ENCODE data around the gene RAB14.

Gene RAB14

DNA sequence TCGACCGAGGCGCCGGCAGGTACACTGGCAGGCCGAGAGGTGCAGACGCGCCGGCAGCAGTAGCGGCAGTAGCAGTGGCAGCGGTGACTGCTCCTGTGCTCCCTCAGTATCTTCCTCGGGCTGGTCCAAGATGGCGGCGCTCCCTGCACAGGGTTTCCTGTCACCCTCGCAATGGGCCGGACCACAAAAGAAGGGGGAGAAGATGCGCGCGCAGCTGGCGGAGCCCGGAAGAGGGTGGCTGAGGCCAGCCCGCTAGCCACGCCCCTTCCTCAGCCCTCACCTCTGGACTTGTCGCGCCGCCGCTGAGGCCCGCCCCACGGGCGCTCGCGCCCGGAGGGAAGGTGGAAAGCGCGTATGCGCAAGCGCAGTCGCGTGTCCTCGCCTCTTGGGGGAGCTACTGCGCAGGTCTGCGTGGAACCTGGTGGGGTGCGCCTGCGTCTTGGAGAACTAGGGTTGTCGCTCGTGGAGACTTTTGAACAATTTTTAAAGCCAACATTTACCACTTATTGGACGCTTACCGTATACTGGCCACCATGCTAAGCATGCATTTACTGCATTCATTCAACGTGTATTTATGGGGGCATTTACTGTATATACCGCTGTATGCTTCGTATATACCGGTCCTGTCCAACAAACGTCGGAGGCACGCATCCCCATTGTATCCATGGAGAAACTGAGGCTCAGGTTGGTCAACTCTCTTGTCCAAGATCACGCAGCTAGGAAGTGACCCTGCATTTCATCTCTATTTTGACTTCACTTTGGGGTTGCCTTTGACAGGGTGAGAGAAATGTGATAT, at the start of gene RAB14:
RAB14 (minus strand) TSS at position 132 of the 796 bp plus-strand sequence. CDS start 8,457 bp downstream, outside the sequence.
- peaks cover 8% of the 10 kb centered on the region; the same call in 1 of the 2 replicates for H3K27me3 ChIP-seq (ENCODE audit: control insufficient read depth, insufficient read depth, low read length)
- no peaks in the 10 kb centered on the region for H3K36me3 ChIP-seq (ENCODE audit: control insufficient read depth, insufficient read depth, low read length)
- no peaks in the 10 kb centered on the region for H3K9me3 ChIP-seq (ENCODE audit: control insufficient read depth, insufficient read depth, low read depth, low read length)
- peak within 1 kb of the TSS; percentile 66 for H3K4me3 ChIP-seq (ENCODE audit: low read depth, low read length)
- peaks cover 23% of the 10 kb centered on the region for H3K4me1 ChIP-seq (ENCODE audit: control insufficient read depth, insufficient read depth, low read length)
- peak within 1 kb of the TSS; percentile 56; the same call in 1 of the 2 replicates for H3K27ac ChIP-seq (ENCODE audit: low read depth, low read length)
- peak within 1 kb of the TSS; percentile 83 for H3K9ac ChIP-seq (ENCODE audit: low read length)

- Histone ChIP-seq H3K27me3 (ENCODE audit: control insufficient read depth, insufficient read depth, low read length) (peaks cover 24% of the 10 kb centered on the region), H3K4me1 (ENCODE audit: control insufficient read depth, insufficient read depth, low read length) (peaks cover 11% of the 10 kb centered on the region; the same call in 1 of the 2 replicates), H3K9me3 (ENCODE audit: control insufficient read depth, insufficient read depth, low read depth, low read length) (peaks cover under 1% of the 10 kb centered on the region), H3K27ac (ENCODE audit: low read depth, low read length) (no peak overlapping the region), H3K9ac (ENCODE audit: low read length) (no peak overlapping the region), H3K36me3 (ENCODE audit: control insufficient read depth, insufficient read depth, low read length) (no peaks in the 10 kb centered on the region), H3K4me3 (ENCODE audit: low read depth, low read length) (no peak overlapping the region)
These were observed 47.9 kb upstream of the RAB14 start for GRCh38 chr9:121249563-121249962.

- H3K27ac ChIP-seq (ENCODE audit: low read depth, low read length): no peak overlapping the region
- H3K27me3 ChIP-seq (ENCODE audit: control insufficient read depth, insufficient read depth, low read length): peaks cover 3% of the 10 kb centered on the region
- H3K4me3 ChIP-seq (ENCODE audit: low read depth, low read length): no peak overlapping the region
- no peak overlapping the region for H3K9ac ChIP-seq (ENCODE audit: low read length)
- no peaks in the 10 kb centered on the region for H3K36me3 ChIP-seq (ENCODE audit: control insufficient read depth, insufficient read depth, low read length)
- no peaks in the 10 kb centered on the region for H3K4me1 ChIP-seq (ENCODE audit: control insufficient read depth, insufficient read depth, low read length)
- H3K9me3 ChIP-seq (ENCODE audit: control insufficient read depth, insufficient read depth, low read depth, low read length): peaks cover 13% of the 10 kb centered on the region
These were observed 45.3 kb upstream of the RAB14 start for GRCh38 chr9:121246821-121247561.

DNA sequence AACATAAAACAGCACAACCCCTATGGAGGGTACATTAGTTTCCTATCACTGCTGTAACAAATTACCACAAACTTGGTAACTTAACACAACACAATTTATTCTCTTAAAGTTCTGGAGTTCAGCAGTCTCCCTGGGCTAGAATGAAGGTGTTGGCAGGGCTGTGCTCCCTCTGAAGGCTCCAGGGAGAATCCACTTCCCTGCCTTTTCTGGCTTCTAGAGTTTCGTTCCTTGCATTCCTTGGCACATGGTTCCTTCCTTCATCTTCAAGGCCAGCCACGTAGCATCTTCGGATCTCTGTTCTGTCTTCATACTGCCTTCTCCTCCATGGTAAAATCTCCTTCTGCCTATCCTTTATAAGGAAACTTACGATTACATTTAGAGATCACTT, 41.3 kb upstream of the RAB14 start:
- H3K4me1 ChIP-seq (ENCODE audit: control insufficient read depth, insufficient read depth, low read length): no peaks in the 10 kb centered on the region
- no peak overlapping the region for H3K4me3 ChIP-seq (ENCODE audit: low read depth, low read length)
- peaks cover 19% of the 10 kb centered on the region for H3K27me3 ChIP-seq (ENCODE audit: control insufficient read depth, insufficient read depth, low read length)
- peaks cover 13% of the 10 kb centered on the region for H3K9me3 ChIP-seq (ENCODE audit: control insufficient read depth, insufficient read depth, low read depth, low read length)
- H3K36me3 ChIP-seq (ENCODE audit: control insufficient read depth, insufficient read depth, low read length): no peaks in the 10 kb centered on the region
- H3K27ac ChIP-seq (ENCODE audit: low read depth, low read length): no peak overlapping the region
- no peak overlapping the region for H3K9ac ChIP-seq (ENCODE audit: low read length)

DNA sequence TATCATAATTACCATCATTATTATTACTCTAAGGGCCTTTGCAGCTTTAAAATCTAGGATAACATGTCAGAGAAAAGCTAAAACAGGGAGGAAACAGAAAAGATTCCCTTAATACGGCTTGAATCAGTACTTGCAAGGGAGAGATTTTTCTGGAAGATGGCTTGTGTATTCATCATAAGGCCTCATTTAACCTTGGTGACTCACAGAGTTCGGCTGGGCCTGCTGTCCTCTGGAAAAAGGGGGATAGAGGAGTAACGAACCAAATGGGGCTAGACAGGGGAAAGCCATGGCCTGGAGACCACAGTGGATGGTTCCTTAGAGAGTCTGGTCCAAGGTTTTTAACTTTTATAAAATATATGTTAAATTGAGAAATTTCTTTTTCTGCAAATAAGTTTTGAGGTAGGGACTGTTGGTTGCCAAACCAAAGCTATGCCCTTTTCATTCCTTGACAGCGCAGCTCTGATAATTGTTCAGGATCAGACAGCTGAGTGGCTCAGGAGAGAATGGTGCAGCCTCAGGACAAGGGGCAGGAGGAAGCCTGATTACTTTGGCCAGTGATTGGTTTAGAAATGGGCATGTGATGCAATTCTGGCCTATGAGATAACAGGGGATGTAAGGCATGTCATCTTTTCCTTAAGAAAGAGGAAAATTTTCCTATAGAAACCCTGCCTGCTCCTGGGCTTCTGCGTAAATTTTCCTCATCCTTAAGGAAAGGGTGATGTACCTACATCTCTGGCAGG, 40.7 kb upstream of the RAB14 start:
- H3K4me1 ChIP-seq (ENCODE audit: control insufficient read depth, insufficient read depth, low read length): no peaks in the 10 kb centered on the region
- no peak overlapping the region for H3K27ac ChIP-seq (ENCODE audit: low read depth, low read length)
- H3K9me3 ChIP-seq (ENCODE audit: control insufficient read depth, insufficient read depth, low read depth, low read length): peaks cover 13% of the 10 kb centered on the region
- no peaks in the 10 kb centered on the region for H3K36me3 ChIP-seq (ENCODE audit: control insufficient read depth, insufficient read depth, low read length)
- peaks cover 19% of the 10 kb centered on the region for H3K27me3 ChIP-seq (ENCODE audit: control insufficient read depth, insufficient read depth, low read length)
- no peak overlapping the region for H3K9ac ChIP-seq (ENCODE audit: low read length)
- no peak overlapping the region for H3K4me3 ChIP-seq (ENCODE audit: low read depth, low read length)

- peaks cover 13% of the 10 kb centered on the region for H3K9me3 ChIP-seq (ENCODE audit: control insufficient read depth, insufficient read depth, low read depth, low read length)
- no peaks in the 10 kb centered on the region for H3K4me1 ChIP-seq (ENCODE audit: control insufficient read depth, insufficient read depth, low read length)
- no peak overlapping the region for H3K4me3 ChIP-seq (ENCODE audit: low read depth, low read length)
- H3K27ac ChIP-seq (ENCODE audit: low read depth, low read length): no peak overlapping the region
- peaks cover 19% of the 10 kb centered on the region; the same call in 1 of the 2 replicates for H3K27me3 ChIP-seq (ENCODE audit: control insufficient read depth, insufficient read depth, low read length)
- H3K9ac ChIP-seq (ENCODE audit: low read length): no peak overlapping the region
- no peaks in the 10 kb centered on the region for H3K36me3 ChIP-seq (ENCODE audit: control insufficient read depth, insufficient read depth, low read length)
These were observed 38.9 kb upstream of the RAB14 start for GRCh38 chr9:121240472-121241135.

DNA sequence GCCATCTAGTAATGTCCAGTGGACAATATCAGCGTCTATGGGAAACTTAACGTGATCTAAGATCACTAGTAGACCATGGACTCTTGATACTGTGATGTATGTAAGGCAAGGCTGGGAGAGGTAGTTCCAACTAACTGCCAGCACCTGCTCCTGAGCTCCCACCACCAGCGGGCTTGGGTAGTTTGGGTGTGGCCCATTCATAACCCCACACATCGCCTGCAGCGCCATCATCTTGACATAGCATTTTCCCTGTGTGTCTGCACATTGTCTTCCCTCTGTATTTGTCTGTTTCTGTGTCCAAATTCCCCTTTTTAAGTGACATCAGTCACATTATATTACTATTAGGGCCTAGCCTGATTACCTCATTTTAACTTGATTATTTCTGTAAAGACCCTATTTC, 38.2 kb upstream of the RAB14 start:
- no peak overlapping the region for H3K9ac ChIP-seq (ENCODE audit: low read length)
- no peak overlapping the region for H3K27ac ChIP-seq (ENCODE audit: low read depth, low read length)
- no peak overlapping the region for H3K4me3 ChIP-seq (ENCODE audit: low read depth, low read length)
- no peaks in the 10 kb centered on the region for H3K4me1 ChIP-seq (ENCODE audit: control insufficient read depth, insufficient read depth, low read length)
- peaks cover 13% of the 10 kb centered on the region for H3K9me3 ChIP-seq (ENCODE audit: control insufficient read depth, insufficient read depth, low read depth, low read length)
- H3K27me3 ChIP-seq (ENCODE audit: control insufficient read depth, insufficient read depth, low read length): peaks cover 19% of the 10 kb centered on the region; the same call in 1 of the 2 replicates
- no peaks in the 10 kb centered on the region for H3K36me3 ChIP-seq (ENCODE audit: control insufficient read depth, insufficient read depth, low read length)

GRCh38 chr9:121239071-121239470, 37.4 kb upstream of the RAB14 start:
- H3K4me1 ChIP-seq (ENCODE audit: control insufficient read depth, insufficient read depth, low read length): peaks cover 4% of the 10 kb centered on the region; the same call in 1 of the 2 replicates
- no peak overlapping the region for H3K4me3 ChIP-seq (ENCODE audit: low read depth, low read length)
- no peaks in the 10 kb centered on the region for H3K36me3 ChIP-seq (ENCODE audit: control insufficient read depth, insufficient read depth, low read length)

DNA sequence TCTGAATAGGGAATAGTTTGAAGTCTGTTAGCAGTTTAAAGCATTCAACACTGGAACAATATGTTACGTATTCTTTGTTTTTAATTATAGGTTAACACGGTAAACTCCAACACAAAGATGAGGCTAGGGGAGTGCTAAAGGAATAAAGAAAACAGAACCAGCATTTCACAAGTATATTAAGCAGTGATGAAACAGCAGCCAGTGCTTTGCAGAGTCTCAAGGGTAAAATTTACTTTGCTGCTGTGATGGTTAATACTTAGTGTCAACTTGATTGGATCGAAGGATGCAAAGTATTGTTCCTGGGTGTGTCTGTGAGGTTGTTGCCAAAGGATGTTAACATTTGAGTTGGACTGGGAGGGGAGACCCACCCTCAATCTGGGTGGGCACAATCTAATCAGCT, 36.2 kb upstream of the RAB14 start:
- H3K27me3 ChIP-seq (ENCODE audit: control insufficient read depth, insufficient read depth, low read length): peaks cover 19% of the 10 kb centered on the region; the same call in 1 of the 2 replicates
- H3K9ac ChIP-seq (ENCODE audit: low read length): no peak overlapping the region
- H3K27ac ChIP-seq (ENCODE audit: low read depth, low read length): no peak overlapping the region
- peaks cover 4% of the 10 kb centered on the region; the same call in 1 of the 2 replicates for H3K4me1 ChIP-seq (ENCODE audit: control insufficient read depth, insufficient read depth, low read length)
- H3K4me3 ChIP-seq (ENCODE audit: low read depth, low read length): no peak overlapping the region
- no peaks in the 10 kb centered on the region for H3K9me3 ChIP-seq (ENCODE audit: control insufficient read depth, insufficient read depth, low read depth, low read length)
- H3K36me3 ChIP-seq (ENCODE audit: control insufficient read depth, insufficient read depth, low read length): no peaks in the 10 kb centered on the region

More at GRCh38 chr9:121239071-121239470, 37.4 kb upstream of the RAB14 start:
- H3K9me3 ChIP-seq (ENCODE audit: control insufficient read depth, insufficient read depth, low read depth, low read length): peaks cover 7% of the 10 kb centered on the region
- peaks cover 19% of the 10 kb centered on the region; the same call in 1 of the 2 replicates for H3K27me3 ChIP-seq (ENCODE audit: control insufficient read depth, insufficient read depth, low read length)
- H3K9ac ChIP-seq (ENCODE audit: low read length): no peak overlapping the region
- H3K27ac ChIP-seq (ENCODE audit: low read depth, low read length): no peak overlapping the region

- H3K9me3 ChIP-seq (ENCODE audit: control insufficient read depth, insufficient read depth, low read depth, low read length): no peaks in the 10 kb centered on the region
- no peak overlapping the region for H3K27ac ChIP-seq (ENCODE audit: low read depth, low read length)
- peaks cover 4% of the 10 kb centered on the region; the same call in 1 of the 2 replicates for H3K4me1 ChIP-seq (ENCODE audit: control insufficient read depth, insufficient read depth, low read length)
- H3K27me3 ChIP-seq (ENCODE audit: control insufficient read depth, insufficient read depth, low read length): peaks cover 19% of the 10 kb centered on the region; the same call in 1 of the 2 replicates
- H3K36me3 ChIP-seq (ENCODE audit: control insufficient read depth, insufficient read depth, low read length): no peaks in the 10 kb centered on the region
- H3K4me3 ChIP-seq (ENCODE audit: low read depth, low read length): no peak overlapping the region
- no peak overlapping the region for H3K9ac ChIP-seq (ENCODE audit: low read length)
These were observed 33.8 kb upstream of the RAB14 start for GRCh38 chr9:121235512-121235911.
